GM19463 (cell line): ENCODE results near the gene KL.

Source experiments
- ATAC-seq: cut with Tn5 transposase; IDR thresholded peaks from one replicate; pipeline ENCODE4 v1.9.1; 2021; ENCODE audit warnings: mild to moderate bottlenecking, moderate library complexity; ENCODE audit not compliant: unreplicated experiment

Gene KL

DNA sequence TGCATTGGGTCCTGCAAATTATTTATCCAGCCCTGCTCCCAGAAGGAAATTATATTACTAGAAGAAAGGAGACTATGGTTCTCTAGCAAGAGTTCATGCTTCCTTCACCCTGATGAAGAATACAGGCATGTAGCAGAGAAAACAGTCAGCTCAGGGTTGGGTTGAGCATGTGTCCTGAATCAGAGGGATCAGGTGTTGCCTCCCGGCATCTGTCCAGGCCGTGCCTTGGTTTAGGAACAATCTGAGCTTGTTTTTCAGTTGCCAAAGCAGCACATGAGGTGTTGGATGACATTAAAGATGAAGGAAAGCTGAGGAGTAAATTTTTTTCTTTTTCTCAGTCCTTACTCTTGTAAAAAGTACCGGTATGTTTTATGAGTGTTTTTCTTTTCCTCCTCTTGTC is 62.0 kb downstream of the KL start:
- ATAC-seq = no peak

GRCh38 chr13:33079960-33080359 is 63.7 kb downstream of the KL start:
- ATAC-seq = no peak

- ATAC-seq = no peak
Measured at GRCh38 chr13:33080972-33081590, 64.9 kb downstream of the KL start.

- no peak for ATAC-seq
Measured at GRCh38 chr13:33081666-33082065, 65.4 kb downstream of the KL start.

DNA sequence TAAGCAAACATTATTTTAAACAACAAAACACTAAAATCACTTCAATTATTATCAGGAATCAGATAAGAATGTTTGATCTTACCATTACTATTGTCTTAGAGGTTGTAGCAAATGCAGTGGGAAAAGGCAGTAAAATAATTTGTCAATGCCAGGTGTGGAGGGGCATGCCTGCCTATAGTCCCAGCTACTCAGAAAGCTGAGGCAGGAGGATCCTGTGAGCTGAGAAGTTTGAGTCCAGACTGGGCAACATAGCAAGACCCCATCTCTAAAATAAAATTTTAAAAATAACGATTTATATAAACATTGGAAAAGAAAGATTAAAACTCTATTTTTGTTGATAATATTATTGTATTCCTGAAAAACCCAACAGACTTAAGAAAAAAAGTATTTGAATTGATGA is 66.8 kb downstream of the KL start:
- ATAC-seq = no peak

DNA sequence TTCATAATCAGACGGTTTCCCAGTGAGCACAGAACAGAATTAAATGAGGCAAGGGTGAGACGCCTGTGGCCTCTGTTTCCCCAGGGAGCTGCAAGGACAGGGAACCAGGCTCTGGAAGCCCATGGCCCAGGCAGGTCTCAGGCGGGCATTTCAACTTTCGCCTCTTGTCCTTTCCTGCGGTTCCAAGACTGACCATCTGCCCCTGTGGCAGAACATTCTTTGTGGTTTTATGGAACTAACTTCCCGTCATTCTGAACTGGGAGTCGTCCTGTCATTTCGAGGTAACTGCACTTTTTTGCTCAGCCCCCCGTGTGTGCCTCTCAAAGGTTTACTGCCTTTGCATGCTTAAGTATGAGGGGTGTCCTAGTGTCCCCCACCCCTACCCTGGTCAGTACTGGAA is 70.9 kb downstream of the KL start:
- ATAC-seq = no peak

DNA sequence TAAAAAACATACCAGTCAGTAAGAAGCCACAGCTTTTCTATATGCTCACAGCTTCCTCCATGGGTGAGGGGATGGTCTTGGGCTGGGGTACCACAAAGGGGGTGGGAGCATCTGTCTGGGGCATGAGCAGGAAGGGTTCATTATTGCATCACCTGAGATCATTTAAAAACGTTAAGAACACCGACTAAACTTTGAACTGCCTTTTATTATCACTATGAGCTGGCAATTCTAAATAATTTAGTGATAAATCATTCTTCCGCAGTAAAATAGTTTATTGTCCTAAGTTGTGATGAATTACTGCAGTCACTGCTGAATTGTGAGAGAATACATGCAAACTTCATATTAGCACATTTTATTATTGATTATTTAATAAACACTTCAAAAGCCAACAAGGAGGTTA is 71.6 kb downstream of the KL start:
- ATAC-seq = no peak

DNA sequence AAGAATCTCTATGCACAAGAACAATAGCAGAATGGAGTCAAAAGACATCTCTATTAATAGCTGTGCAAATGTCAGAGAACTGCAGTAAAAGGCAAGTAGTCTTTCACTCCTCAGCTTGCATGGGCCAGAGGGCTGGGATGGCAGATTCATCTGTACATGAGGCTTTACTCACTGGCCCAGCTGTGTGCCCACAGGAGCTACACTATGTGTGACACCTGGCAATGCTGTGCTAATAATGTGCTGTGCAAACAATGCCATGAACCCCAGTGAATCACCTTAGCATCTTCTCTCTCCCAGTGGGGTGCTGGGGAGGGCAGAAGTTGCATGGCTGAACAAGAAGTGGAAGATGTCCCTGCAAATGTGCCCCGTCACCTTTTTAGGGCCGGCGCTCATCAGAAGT is 73.1 kb downstream of the KL start:
- no peak for ATAC-seq

- no peak for ATAC-seq
Measured at GRCh38 chr13:33090755-33091414, 74.7 kb downstream of the KL start.

- no peak for ATAC-seq
Measured at GRCh38 chr13:33091415-33091774, 75.2 kb downstream of the KL start.

DNA sequence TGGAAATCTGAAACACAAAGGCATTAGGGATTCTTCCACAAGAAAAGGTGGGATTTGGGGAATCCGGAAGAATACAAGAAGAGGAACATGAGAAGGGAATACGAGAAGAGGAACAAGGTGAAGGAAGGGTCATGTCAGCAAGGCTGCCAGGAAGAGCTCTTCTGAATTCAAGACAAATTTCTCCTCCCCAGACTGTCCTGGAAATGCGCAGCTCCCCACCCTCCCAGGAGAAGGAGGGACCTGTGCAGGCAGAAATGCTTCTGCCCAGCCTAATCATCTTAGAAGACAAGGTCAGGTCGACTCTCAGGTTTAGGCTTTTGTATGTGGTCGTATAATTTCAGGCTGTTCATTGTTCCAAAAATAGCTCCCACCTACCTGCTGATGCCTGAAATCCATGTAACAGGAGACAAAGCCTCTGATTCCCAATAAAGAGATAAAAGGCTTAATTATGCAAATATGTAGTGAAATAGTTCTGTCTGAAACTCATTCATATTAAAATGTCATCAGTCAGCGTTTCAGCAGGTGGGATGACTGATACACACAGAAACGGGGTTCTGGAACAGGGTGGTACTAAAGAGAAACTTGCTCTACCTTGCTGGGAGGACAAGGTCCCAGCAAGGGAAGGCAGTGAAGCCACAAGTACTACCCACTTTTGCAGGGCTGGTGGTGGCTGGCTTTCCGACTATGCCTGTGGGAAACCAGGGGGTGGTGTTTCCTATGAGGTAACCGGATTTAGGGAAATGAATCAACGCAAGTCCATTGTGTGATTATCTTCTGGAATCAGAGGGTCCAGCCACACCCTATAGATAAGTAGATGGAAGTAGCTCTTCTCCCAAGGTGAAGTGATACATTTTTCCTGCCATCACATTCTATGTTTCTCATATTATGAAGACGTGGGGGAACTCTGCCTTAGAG is 76.1 kb downstream of the KL start:
- ATAC-seq = no peak

DNA sequence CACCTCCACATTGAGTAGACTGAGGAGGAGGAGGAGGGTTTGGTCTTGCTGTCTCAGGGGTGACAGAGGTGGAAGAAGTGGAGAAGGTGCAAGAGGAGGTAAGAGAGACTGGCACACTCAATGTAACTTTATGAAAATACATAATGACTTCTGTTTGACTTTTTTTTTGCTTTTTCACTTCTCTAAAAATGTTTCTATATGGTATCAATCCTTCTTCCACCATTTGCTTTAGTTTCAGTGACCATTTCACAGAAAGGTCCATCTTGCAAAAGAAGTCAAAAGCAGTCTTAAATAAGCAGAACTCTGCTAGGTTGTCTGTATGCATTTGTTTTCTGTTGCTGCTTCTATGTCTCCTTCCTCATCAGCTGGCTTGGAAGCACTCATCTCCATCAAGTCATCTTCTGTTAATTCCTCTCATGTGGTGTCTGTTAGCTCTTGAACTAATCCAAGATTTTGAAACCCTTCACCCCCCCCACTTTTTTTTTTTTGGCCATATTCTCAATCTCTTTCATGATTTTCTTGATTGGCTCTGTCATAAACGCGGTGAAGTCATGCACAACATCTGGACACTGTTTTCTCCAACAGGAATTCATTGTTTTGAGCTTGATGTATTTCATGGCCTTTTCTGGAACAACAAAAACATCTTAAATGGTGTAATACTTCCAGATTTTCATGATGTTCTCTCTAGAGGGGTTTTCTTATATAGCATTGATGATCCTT is 80.8 kb downstream of the KL start:
- ATAC-seq = no peak

DNA sequence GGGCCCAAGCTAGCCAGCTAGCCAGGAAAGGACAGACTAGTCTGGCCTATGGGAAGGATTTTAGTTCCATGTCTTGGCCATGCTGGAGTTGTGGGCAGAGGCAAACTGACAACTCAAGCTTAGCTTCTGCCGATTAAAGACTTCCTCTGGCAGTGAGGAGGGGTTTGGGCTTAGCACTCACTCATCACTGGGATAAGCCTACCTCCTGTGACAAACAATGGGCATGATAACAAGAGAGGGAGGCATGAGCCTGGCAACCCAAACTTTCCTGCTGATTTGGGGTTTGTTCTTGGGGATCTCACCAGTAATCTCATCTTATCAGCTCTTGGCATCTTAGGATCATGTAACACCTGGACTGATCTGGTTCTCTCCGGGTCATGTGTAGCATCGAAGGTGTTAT is 83.6 kb downstream of the KL start:
- ATAC-seq = no peak

- ATAC-seq = no peak
Measured at GRCh38 chr13:33100886-33101285, 84.7 kb downstream of the KL start.

DNA sequence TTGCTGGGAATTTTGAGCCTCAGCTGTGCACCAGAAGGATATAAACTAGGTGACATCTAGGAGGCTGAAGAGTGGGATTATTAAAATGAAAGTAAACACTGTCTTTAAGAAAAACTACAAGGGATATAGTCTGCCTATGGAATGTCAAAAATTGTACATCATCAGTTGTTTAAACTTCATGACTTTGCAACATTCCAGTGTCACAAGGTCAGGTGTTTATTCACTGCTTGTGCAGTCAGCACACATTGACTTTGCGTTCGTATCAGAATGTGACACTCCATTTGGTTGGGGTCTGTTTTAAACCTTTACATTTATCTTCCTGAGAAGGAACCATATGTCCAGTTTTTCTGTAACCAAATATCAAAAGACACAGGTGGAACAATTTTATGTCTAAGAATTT is 85.6 kb downstream of the KL start:
- no peak for ATAC-seq

GRCh38 chr13:33103457-33103856 is 87.2 kb downstream of the KL start:
- ATAC-seq = no peak

DNA sequence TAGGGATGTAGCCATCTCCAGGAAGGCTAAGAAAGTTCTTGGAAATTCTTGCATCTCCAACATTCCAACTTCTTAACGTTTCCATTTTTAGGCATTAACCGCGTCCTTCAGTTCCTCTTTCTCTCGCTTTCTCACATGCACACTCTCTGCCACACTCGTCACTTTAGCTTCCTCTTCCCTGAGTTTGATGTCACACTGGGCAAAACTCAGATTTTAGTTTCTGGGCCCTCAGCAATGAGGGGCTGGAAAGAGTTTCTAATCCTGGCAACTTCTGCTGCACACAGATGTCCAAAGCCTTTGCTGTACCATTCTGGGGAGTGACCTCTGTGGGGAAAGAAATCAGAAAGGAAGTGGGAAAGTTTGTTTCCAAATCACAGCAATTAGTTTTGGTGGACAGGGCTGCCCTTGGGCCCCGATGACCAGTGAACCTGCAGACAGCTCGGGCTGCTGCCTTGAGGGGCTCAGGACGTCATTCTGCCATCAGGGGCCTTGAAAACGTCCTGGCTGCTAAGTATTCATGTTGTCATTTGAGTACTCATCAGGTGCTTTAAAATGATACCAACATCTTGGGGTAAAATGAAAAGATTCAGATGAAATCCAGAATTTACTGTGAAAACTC is 89.3 kb downstream of the KL start:
- no peak for ATAC-seq

GRCh38 chr13:33106656-33107360 is 90.6 kb downstream of the KL start:
- no peak for ATAC-seq

- ATAC-seq = no peak
Measured at GRCh38 chr13:33107361-33107760, 91.1 kb downstream of the KL start.

GRCh38 chr13:33108620-33109019 is 92.4 kb downstream of the KL start:
- ATAC-seq = no peak
